ENCODE measurements around the gene NDUFS8. TPM values are rescaled to one million over a fixed set of nuclear protein-coding genes. Genes with fewer than 3 reads are reported as not detected.

NDUFS8 gene
- total and polyA plus RNA-seq, 2 of the 4 experiments (the other 2 are of a cell fraction) = 85.9 to 131 TPM

DNA sequence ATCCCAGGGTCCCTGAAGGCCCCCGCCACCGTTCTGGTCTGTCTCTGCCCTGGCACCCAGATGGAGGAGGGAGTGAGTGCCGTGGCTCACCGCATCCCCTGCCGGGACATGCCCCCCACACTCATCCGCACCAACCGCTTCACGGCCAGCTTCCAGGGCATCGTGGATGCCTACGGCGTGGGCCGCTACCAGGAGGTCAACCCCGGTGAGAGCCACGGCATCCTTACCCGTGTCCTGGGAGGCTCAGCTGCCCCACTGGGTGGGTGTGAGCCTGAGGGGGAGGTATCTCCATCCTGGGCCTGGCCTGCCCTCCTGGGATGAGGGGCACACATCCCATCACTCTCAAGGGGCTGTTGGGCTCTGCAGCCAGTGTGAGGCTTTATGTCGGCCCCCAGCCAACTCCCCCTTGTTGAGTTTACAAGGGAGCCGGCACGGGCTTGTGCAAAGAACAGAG is 14.4 kb downstream of the NDUFS8 start:
- POLR2A ChIA-PET (ENCODE audit: unreplicated experiment) = interaction anchor here (0.6 kb wide), 1 partner anchor 48 kb away, joined by 3 read pairs; no protein-coding TSS in a partner anchor
- Histone ChIP-seq H3K4me2 (ENCODE audit: low read depth, low read length) (no peak overlapping the region), H2AFZ (replicated peaks; ENCODE audit: low read length, poor library complexity) (no peak overlapping the region), H2AK5ac (ENCODE audit: low read depth, low read length) (no peak overlapping the region), H3K79me1 (ENCODE audit: low read depth in 1 of 2, low read length in 2 of 2) (peaks cover 0 to 37% of the 10 kb centered on the region in 2 experiments; a peak in 3 of 4 replicates), H2BK120ac (ENCODE audit: low read depth, low read length) (no peak overlapping the region), H3K36me3 (ENCODE audit: control insufficient read depth, insufficient read depth, low read length) (peaks cover 50% of the 10 kb centered on the region), H2BK5ac (ENCODE audit: low read depth, low read length, poor library complexity, severe bottlenecking) (no peak overlapping the region), H3K18ac (ENCODE audit: low read depth, low read length) (no peak overlapping the region), H3K14ac (replicated peaks; ENCODE audit: low read depth, low read length) (no peak overlapping the region), H3K27me3 (ENCODE audit: control insufficient read depth, insufficient read depth, low read length) (no peaks in the 10 kb centered on the region), H3K9me1 (ENCODE audit: insufficient read depth, low read length) (no peaks in the 10 kb centered on the region), H4K5ac (ENCODE audit: low read depth, low read length) (no peak overlapping the region), H4K91ac (ENCODE audit: insufficient read depth, low read depth, low read length) (no peak overlapping the region), H2BK15ac (ENCODE audit: low read depth, low read length) (no peak overlapping the region), H4K8ac (ENCODE audit: low read depth in 2 of 2, low read length in 2 of 2) (no peak overlapping the region), H2AK9ac (replicated peaks; ENCODE audit: low read depth, low read length, poor library complexity) (no peak overlapping the region), H3K56ac (ENCODE audit: extremely low read depth, insufficient read depth, low read length) (no peak overlapping the region), H3K4me1 (ENCODE audit: control insufficient read depth, insufficient read depth, low read length) (peaks cover 12% of the 10 kb centered on the region), H3K23ac (ENCODE audit: low read depth, low read length) (no peak overlapping the region), H3K4ac (ENCODE audit: low read depth, low read length) (no peak overlapping the region), H4K20me1 (ENCODE audit: insufficient read depth, low read length) (no peaks in the 10 kb centered on the region; the same call in none of the 2 replicates), H3K9ac (ENCODE audit: low read depth, low read length) (no peak overlapping the region), H3K27ac (ENCODE audit: insufficient read depth, low read length) (no peak overlapping the region), H3K9me3 (ENCODE audit: control insufficient read depth, insufficient read depth, low read length) (no peaks in the 10 kb centered on the region), H3K4me3 (ENCODE audit: insufficient read depth, low read depth, low read length) (no peak overlapping the region), H2BK20ac (ENCODE audit: low read depth, low read length) (no peak overlapping the region)
- in situ Hi-C loops (cut with MboI; ENCODE audit: low sequenced_read_pairs) (no loop called here), dilution Hi-C loops (cut with HindIII; ENCODE audit: low sequenced_read_pairs, unreplicated experiment) (no loop called here), intact Hi-C loops (cut with micrococcal nuclease) (no loop called here)
- 100% methylated on average over 2 of the region's 18 CpGs; no CpG with 5 or more reads in 1 of the 2 experiments for WGBS, 2 experiments (ENCODE audit: extremely low coverage in 2 of 2, insufficient read length in 1 of 2)
- TF ChIP-seq CHD1 (IDR thresholded peaks at IDR 0.05; ENCODE audit: low read depth, low read length) = no peak
- no peak for TF ChIP-seq RCOR1 (IDR thresholded peaks at IDR 0.05; ENCODE audit: insufficient replicate concordance, low read length)
- TF ChIP-seq FOS (IDR thresholded peaks at IDR 0.05; ENCODE audit: low read depth, low read length) = no peak
- TF ChIP-seq BHLHE40 (IDR thresholded peaks at IDR 0.05; ENCODE audit: low read depth, low read length) = no peak
- TF ChIP-seq MAZ (IDR thresholded peaks at IDR 0.05; ENCODE audit: borderline replicate concordance, low read depth, low read length) = no peak
- TF ChIP-seq RFX5 (IDR thresholded peaks at IDR 0.05; ENCODE audit: low read depth, low read length) = no peak
- TF ChIP-seq SMC3 (IDR thresholded peaks at IDR 0.05; ENCODE audit: low read depth, low read length) = no peak
- CTCF ChIA-PET = no interaction called here
- no peak for ATAC-seq (ENCODE audit: low read depth)
- DNase-seq = no peak
- no TSS peak for BruUV-seq (replicated peaks)
